ENCODE data around the gene WDR27. TPM values are rescaled to one million over a fixed set of nuclear protein-coding genes. Genes with fewer than 3 reads are reported as not detected.

WDR27 gene
- total and polyA plus RNA-seq, 12 donors: 6.0 to 66.7 (median 27.7) TPM

- H3K27ac ChIP-seq: no peak overlapping the region
- H3K36me3 ChIP-seq (replicated peaks in 1 of 2): no peaks in the 10 kb centered on the region
These were observed 143.5 kb downstream of the WDR27 start for GRCh38 chr6:169558378-169558773.

GRCh38 chr6:169557887-169558286 is 143.9 kb downstream of the WDR27 start:
- DNase-seq: no peak
- no peaks in the 10 kb centered on the region for H3K9me3 ChIP-seq (replicated peaks in 1 of 3)
- WGBS, 4 donors: 86 to 91% (median 89%) methylated on average over 1 of the region's 1 CpG
- H3K4me1 ChIP-seq (replicated peaks in 1 of 2): no peaks in the 10 kb centered on the region
- TF ChIP-seq POLR2A (IDR thresholded peaks at IDR 0.05): no peak
- TF ChIP-seq CTCF (IDR thresholded peaks at IDR 0.05): no peak
- no peaks in the 10 kb centered on the region for H3K27me3 ChIP-seq
- no peaks in the 10 kb centered on the region for H3K36me3 ChIP-seq (replicated peaks in 1 of 2)
- H3K27ac ChIP-seq: no peak overlapping the region
- intact Hi-C loops (cut with DNase I): no loop called here
- no peak overlapping the region for H3K4me3 ChIP-seq

More at GRCh38 chr6:169558378-169558773, 143.5 kb downstream of the WDR27 start:
- no peak for TF ChIP-seq POLR2A (IDR thresholded peaks at IDR 0.05)
- TF ChIP-seq CTCF (IDR thresholded peaks at IDR 0.05): no peak
- H3K4me1 ChIP-seq (replicated peaks in 1 of 2): no peaks in the 10 kb centered on the region
- intact Hi-C loops (cut with DNase I): no loop called here
- no peaks in the 10 kb centered on the region for H3K9me3 ChIP-seq (replicated peaks in 1 of 3)
- H3K27me3 ChIP-seq: no peaks in the 10 kb centered on the region
- H3K4me3 ChIP-seq: no peak overlapping the region
- 93 to 97% (median 96%) methylated on average over 7 to 8 of the region's 8 CpGs for WGBS, 4 donors
- no peak for DNase-seq

DNA sequence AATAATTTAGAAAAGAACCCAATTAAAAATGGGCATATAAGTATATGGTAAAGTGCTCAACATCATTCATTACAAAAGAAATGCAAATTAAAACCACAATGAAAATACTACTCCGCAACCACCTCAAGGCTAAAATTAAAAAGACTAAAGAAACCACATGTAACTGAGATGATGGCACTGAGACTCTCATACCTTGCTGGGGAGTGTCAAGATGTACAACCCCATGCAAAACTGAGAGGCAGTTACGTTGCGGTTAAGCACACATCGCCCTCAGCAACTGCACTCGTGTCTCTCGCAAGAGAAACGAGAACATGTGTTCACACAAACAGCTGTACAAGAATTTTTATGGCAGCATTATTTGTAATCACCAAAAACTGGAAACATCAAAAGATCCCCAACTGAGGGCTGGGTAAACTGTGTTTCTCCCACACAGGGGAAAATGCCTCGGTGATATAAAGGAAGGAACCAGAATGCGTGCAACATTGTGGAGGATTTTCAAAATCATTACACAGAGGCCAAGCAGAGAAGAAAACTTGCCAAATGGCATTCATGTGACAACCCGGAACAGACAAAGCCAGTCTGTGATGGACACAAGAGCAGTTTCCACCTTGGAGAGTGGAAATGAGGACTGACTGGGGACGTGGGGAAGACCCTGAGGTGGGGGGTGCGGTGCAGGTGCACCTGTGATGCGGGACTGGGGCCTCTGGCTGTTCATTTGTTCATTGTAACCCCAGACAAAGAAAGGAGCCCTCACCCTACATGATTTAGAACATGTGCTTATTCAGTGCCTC is 144.9 kb downstream of the WDR27 start:
- Histone ChIP-seq H3K4me3 (no peak overlapping the region), H3K4me1 (replicated peaks in 1 of 2) (no peaks in the 10 kb centered on the region), H3K27ac (no peak overlapping the region), H3K9me3 (replicated peaks in 1 of 3) (no peaks in the 10 kb centered on the region), H3K36me3 (replicated peaks in 1 of 2) (no peaks in the 10 kb centered on the region), H3K27me3 (no peaks in the 10 kb centered on the region)
- 94 to 95% (median 94%) methylated on average over 13 of the region's 13 CpGs for WGBS, 4 donors
- no peak for DNase-seq
- TF ChIP-seq CTCF (IDR thresholded peaks at IDR 0.05) (no peak), POLR2A (IDR thresholded peaks at IDR 0.05) (no peak)
- intact Hi-C loops (cut with DNase I): no loop called here

DNA sequence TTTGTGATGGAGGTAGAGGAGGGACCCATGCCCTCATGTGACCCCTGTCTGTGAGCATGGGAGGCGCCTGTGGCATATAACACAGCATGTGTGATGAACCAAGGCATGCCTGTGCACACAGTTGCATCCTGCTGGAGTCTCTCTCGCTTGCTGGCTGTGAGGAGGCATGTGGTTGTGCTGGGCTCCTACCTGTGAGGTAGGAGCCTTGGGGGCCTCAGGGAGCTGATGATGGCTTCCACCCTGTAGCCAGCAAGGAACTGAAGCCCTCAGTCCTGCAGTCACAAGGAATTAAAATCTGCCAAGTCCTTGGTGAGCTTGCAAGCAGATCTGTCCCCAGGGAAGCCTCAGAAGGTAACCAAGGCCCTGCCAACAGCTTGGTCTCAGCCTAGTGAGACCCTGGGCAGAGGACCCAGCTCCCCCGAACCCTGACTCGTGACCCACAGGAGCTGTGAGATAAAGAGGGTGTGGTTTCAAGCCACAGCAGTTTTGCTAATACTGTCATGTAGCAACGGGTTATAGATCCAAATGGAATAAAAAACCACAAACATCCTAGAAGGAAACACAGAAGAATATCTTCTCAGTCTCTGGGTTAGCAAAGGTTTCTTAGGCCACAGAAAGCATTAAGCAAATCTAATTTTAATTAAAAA is 145.7 kb downstream of the WDR27 start:
- intact Hi-C loops (cut with DNase I): no loop called here
- Histone ChIP-seq H3K4me3 (no peak overlapping the region), H3K9me3 (replicated peaks in 1 of 3) (no peaks in the 10 kb centered on the region), H3K27me3 (no peaks in the 10 kb centered on the region), H3K27ac (no peak overlapping the region), H3K36me3 (replicated peaks in 1 of 2) (no peaks in the 10 kb centered on the region), H3K4me1 (replicated peaks in 1 of 2) (no peaks in the 10 kb centered on the region)
- no peak for DNase-seq
- no peak for TF ChIP-seq CTCF (IDR thresholded peaks at IDR 0.05)
- TF ChIP-seq POLR2A (IDR thresholded peaks at IDR 0.05): no peak
- 87 to 93% (median 89%) methylated on average over 4 to 5 of the region's 5 CpGs for WGBS, 4 donors
